AG09319 (cell line): ENCODE results near the gene MAPKAP1.

Experiments used
- DNase-seq: peaks from one replicate; pipeline ENCODE4 v3.0.0-alpha.2; 2010; ENCODE audit warnings: low read depth; ENCODE audit errors: extremely low read depth
- CTCF ChIP-seq: IDR thresholded peaks from 2 replicates; pipeline ENCODE4 v1.5.1; 2011; ENCODE audit warnings: low read depth, mild to moderate bottlenecking, inconsistent platforms, low read length, moderate library complexity

MAPKAP1 gene

GRCh38 chr9:125432715-125433385 lies 274.2 kb downstream of the MAPKAP1 start:
- TF ChIP-seq CTCF = no peak
- DNase-seq = no peak

GRCh38 chr9:125431741-125432271 lies 275.2 kb downstream of the MAPKAP1 start:
- no peak for TF ChIP-seq CTCF
- DNase-seq = no peak

GRCh38 chr9:125431012-125431305 lies 276.0 kb downstream of the MAPKAP1 start:
- DNase-seq = no peak
- no peak for TF ChIP-seq CTCF

GRCh38 chr9:125430161-125431011 lies 276.6 kb downstream of the MAPKAP1 start:
- no peak for DNase-seq
- TF ChIP-seq CTCF = no peak

- TF ChIP-seq CTCF = no peak
- no peak for DNase-seq
Observed at GRCh38 chr9:125429476-125430160, 277.4 kb downstream of the MAPKAP1 start.

- no peak for TF ChIP-seq CTCF
- DNase-seq = no peak
Observed at GRCh38 chr9:125428902-125429467, 278.0 kb downstream of the MAPKAP1 start.
